ENCODE data around the gene ZNF132. TPM values are rescaled to one million over a fixed set of nuclear protein-coding genes. Genes with fewer than 3 reads are reported as not detected.

The ZNF132 gene
- total and polyA plus RNA-seq, 9 of the 15 experiments (the other 6 are each of a cell fraction or from before 2014, with no cell fraction given): 0.03 to 0.42 (median 0.10) TPM; not detected in 5

GRCh38 chr19:58394821-58395219 lies 45.1 kb downstream of the ZNF132 start:
- Histone ChIP-seq H3K36me3 (ENCODE audit: control insufficient read depth, insufficient read depth, low read length) (peaks cover 58% of the 10 kb centered on the region), H3K9ac (ENCODE audit: insufficient read depth in 1 of 2, low read depth in 2 of 2, low read length in 2 of 2) (peak overlapping the region in 1 of 2 experiments; percentile 38; a peak in 1 of 4 replicates)
- POLR2A ChIA-PET: interaction anchor here (0.6 to 0.7 kb wide), 2 partner anchors 119 to 212 kb away, joined by 3 to 7 read pairs; partner anchors contain the start of gene ZNF274

GRCh38 chr19:58393725-58394033 lies 46.3 kb downstream of the ZNF132 start:
- ChIA-PET CTCF (ENCODE audit: low intra/inter-chr PET ratio) (no interaction called here), POLR2A (no interaction called here)
- H4K20me1 ChIP-seq (replicated peaks; ENCODE audit: control insufficient read depth, insufficient read depth, low read length): peaks cover 18% of the 10 kb centered on the region; the same call in 1 of the 2 replicates
- TF ChIP-seq BDP1 (IDR thresholded peaks at IDR 0.05; ENCODE audit: insufficient read depth, insufficient read length): no peak
- no peak for TF ChIP-seq PCBP1 (IDR thresholded peaks at IDR 0.05; ENCODE audit: low read depth, low read length, poor library complexity, severe bottlenecking)
- no peak for TF ChIP-seq SNRNP70 (optimal IDR thresholded peaks at IDR 0.05; ENCODE audit: low read depth, low read length)
- TF ChIP-seq HOMEZ (CRISPR knock-in tag; IDR thresholded peaks at IDR 0.05): no peak
- TF ChIP-seq ZNF695 (CRISPR knock-in tag; IDR thresholded peaks at IDR 0.05): no peak
- H3K4me3 ChIP-seq: no peak overlapping the region
- H2AFZ ChIP-seq (ENCODE audit: low read depth, low read length): no peak overlapping the region
- DNase-seq (ENCODE audit: extremely low read depth in 1 of 4, low spot score in 3 of 4): no peak
- no peak overlapping the region for H3K9ac ChIP-seq (ENCODE audit: insufficient read depth in 1 of 2, low read depth in 2 of 2, low read length in 2 of 2)
- no peak for FAIRE-seq
- in situ Hi-C loops (cut with MboI): no loop called here
- no peak overlapping the region for H3K27ac ChIP-seq (ENCODE audit: extremely low read depth, low read depth, low read length)
- no peak for ATAC-seq
- H3K27me3 ChIP-seq (ENCODE audit: control insufficient read depth in 2 of 2, insufficient read depth in 2 of 2, low read length in 2 of 2): no peaks in the 10 kb centered on the region
- 80% methylated on average over 4 of the region's 4 CpGs for WGBS (ENCODE audit: insufficient coverage, low coverage, missing lambda C conversion rate)
- peaks cover 41% of the 10 kb centered on the region for H3K79me2 ChIP-seq (ENCODE audit: control insufficient read depth, insufficient read depth, low read length)
- peaks cover 66% of the 10 kb centered on the region for H3K36me3 ChIP-seq (ENCODE audit: control insufficient read depth, insufficient read depth, low read length)
- BruUV-seq (replicated peaks): no TSS peak
- intact Hi-C loops (cut with micrococcal nuclease): no loop called here
- H3K9me1 ChIP-seq (ENCODE audit: control insufficient read depth, insufficient read depth, low read length): no peaks in the 10 kb centered on the region
- no peaks in the 10 kb centered on the region for H3K9me3 ChIP-seq (replicated peaks; ENCODE audit: control insufficient read depth, insufficient read depth, low read depth, low read length)
- peaks cover 10 to 57% of the 10 kb centered on the region in 2 experiments; a peak in 4 of 5 replicates for H3K4me1 ChIP-seq (replicated peaks in 1 of 2; ENCODE audit: control insufficient read depth in 2 of 2, insufficient read depth in 2 of 2, low read length in 2 of 2)
- no peak overlapping the region for H3K4me2 ChIP-seq (ENCODE audit: insufficient read depth, low read length)

More at GRCh38 chr19:58394821-58395219, 45.1 kb downstream of the ZNF132 start:
- H3K27me3 ChIP-seq (ENCODE audit: control insufficient read depth in 2 of 2, insufficient read depth in 2 of 2, low read length in 2 of 2): no peaks in the 10 kb centered on the region
- peaks cover 31% of the 10 kb centered on the region for H3K79me2 ChIP-seq (ENCODE audit: control insufficient read depth, insufficient read depth, low read length)
- no peak overlapping the region for H3K4me2 ChIP-seq (ENCODE audit: insufficient read depth, low read length)
- in situ Hi-C loops (cut with MboI): no loop called here
- intact Hi-C loops (cut with micrococcal nuclease): no loop called here
- no peak overlapping the region for H2AFZ ChIP-seq (ENCODE audit: low read depth, low read length)
- no peak overlapping the region; the same call in 2 of the 3 replicates for H3K27ac ChIP-seq (ENCODE audit: extremely low read depth, low read depth, low read length)
- CTCF ChIA-PET (ENCODE audit: low intra/inter-chr PET ratio): no interaction called here
- H3K9me1 ChIP-seq (ENCODE audit: control insufficient read depth, insufficient read depth, low read length): no peaks in the 10 kb centered on the region
- DNase-seq (ENCODE audit: extremely low read depth in 1 of 4, low spot score in 3 of 4) (peak in 1 of 4 experiments; percentile 13), ATAC-seq (peak; percentile 31), FAIRE-seq (no peak)
- H3K9me3 ChIP-seq (replicated peaks; ENCODE audit: control insufficient read depth, insufficient read depth, low read depth, low read length): no peaks in the 10 kb centered on the region
- H3K4me3 ChIP-seq: no peak overlapping the region
- H4K20me1 ChIP-seq (replicated peaks; ENCODE audit: control insufficient read depth, insufficient read depth, low read length): peaks cover 18% of the 10 kb centered on the region; the same call in 1 of the 2 replicates
- 72% methylated on average over 3 of the region's 3 CpGs for WGBS (ENCODE audit: insufficient coverage, low coverage, missing lambda C conversion rate)
- H3K4me1 ChIP-seq (replicated peaks in 1 of 2; ENCODE audit: control insufficient read depth in 2 of 2, insufficient read depth in 2 of 2, low read length in 2 of 2): peaks cover 5 to 56% of the 10 kb centered on the region in 2 experiments; a peak in 4 of 5 replicates
- peak; percentile 80 for TF ChIP-seq ZNF316 (IDR thresholded peaks at IDR 0.05)
- TF ChIP-seq KHSRP (IDR thresholded peaks at IDR 0.05): no peak
- TF ChIP-seq SIRT6 (IDR thresholded peaks at IDR 0.05; ENCODE audit: low read depth, low read length): peak; percentile 32
- no peak for TF ChIP-seq RAD21 (CRISPR knock-in tag; conservative IDR thresholded peaks at IDR 0.05 in 1 of 2, IDR thresholded peaks at IDR 0.05 in 1 of 2)
- TF ChIP-seq C11orf30 (IDR thresholded peaks at IDR 0.05; ENCODE audit: low read depth): peak; percentile 65; the same call in 1 of the 2 replicates
- TF ChIP-seq MAFG (tag; conservative IDR thresholded peaks at IDR 0.05): peak; percentile 30; the same call in 1 of the 2 replicates
- TF ChIP-seq NFXL1 (CRISPR knock-in tag; IDR thresholded peaks at IDR 0.05): no peak
- peak; percentile 61 for TF ChIP-seq POLR2B (IDR thresholded peaks at IDR 0.05; ENCODE audit: low read depth, partially characterized antibody)
- no TSS peak for BruUV-seq (replicated peaks)

Data from K562 (cell line).